Left ventricle myocardium inferior (tissue), 1 donor: Measurements from ENCODE around the gene HNF1B. TPM values are rescaled to one million over a fixed set of nuclear protein-coding genes. Genes with fewer than 3 reads are reported as not detected.

Source experiments
- DNase-seq: peaks from one replicate; pipeline ENCODE4 v3.0.0-alpha.2; 2020
- H3K27ac ChIP-seq: fragments of 200-600 bp; replicated peaks from 2 replicates; pipeline ENCODE4 v1.8.0; 2021
- H3K27me3 ChIP-seq: fragments of 200-600 bp; 2 replicates; pipeline ENCODE4 v1.8.0; 2021; ENCODE audit warnings: low read depth
- H3K36me3 ChIP-seq: fragments of 200-600 bp; 2 replicates; pipeline ENCODE4 v1.8.0; 2021
- H3K4me1 ChIP-seq: fragments of 200-600 bp; 2 replicates; pipeline ENCODE4 v1.8.0; 2021
- H3K4me3 ChIP-seq: fragments of 200-600 bp; 2 replicates; pipeline ENCODE4 v1.8.0; 2021; ENCODE audit warnings: mild to moderate bottlenecking, moderate library complexity
- H3K9me3 ChIP-seq: fragments of 200-600 bp; replicated peaks from 2 replicates; pipeline ENCODE4 v1.8.0; 2021
- intact Hi-C: fragments of 100-400 bp; cut with micrococcal nuclease; formaldehyde crosslinking; loops from one replicate; pipeline ENCODE4 v1.11.0; 2022
- total RNA-seq: library from RNA; stranded (reverse); fragmentation: NEBNext Ultra II Directional; extraction: Animal tissue kit (Norgen Biotek cat#: 25700); gene quantifications from one replicate; pipeline ENCODE4 v1.2.1, GENCODE V29; 2021
- TF ChIP-seq, protein P1 (sequence below): fragments of 200-600 bp; IDR thresholded peaks from 2 replicates; pipeline ENCODE4 v1.8.0; 2021; ENCODE audit warnings: antibody characterized with exemption, mild to moderate bottlenecking, borderline replicate concordance
- donor health status: DM: no; HTN: yes; CAD: no; lungs with severe emphysema.

HNF1B gene
- total RNA-seq, 1 donor from 2014 or later: not detected

DNA sequence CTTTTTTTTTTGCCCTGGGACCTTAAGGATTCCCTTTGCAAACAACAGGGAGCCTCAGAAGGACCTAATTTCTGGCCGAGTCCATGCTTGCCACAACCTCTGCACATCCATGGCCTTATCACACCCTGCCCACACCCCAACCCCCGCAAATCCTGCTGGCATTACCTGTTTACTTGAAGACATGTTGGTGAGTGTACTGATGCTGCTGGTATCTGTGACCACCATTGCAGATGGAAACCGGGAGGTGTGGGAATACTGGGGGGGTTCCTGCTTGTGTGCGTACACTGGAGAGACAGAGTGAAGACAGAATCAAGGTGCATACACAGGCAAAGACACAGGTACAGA, 46.0 kb downstream of the HNF1B start:
- H3K36me3 ChIP-seq: no peaks in the 10 kb centered on the region
- DNase-seq: no peak
- H3K4me1 ChIP-seq: no peaks in the 10 kb centered on the region
- no peak overlapping the region for H3K4me3 ChIP-seq
- H3K27ac ChIP-seq: no peak overlapping the region
- intact Hi-C loops: loop anchor here (5.0 kb wide), 1 partner anchor 63 kb away; no protein-coding TSS in a partner anchor
- TF ChIP-seq, protein P1, sequence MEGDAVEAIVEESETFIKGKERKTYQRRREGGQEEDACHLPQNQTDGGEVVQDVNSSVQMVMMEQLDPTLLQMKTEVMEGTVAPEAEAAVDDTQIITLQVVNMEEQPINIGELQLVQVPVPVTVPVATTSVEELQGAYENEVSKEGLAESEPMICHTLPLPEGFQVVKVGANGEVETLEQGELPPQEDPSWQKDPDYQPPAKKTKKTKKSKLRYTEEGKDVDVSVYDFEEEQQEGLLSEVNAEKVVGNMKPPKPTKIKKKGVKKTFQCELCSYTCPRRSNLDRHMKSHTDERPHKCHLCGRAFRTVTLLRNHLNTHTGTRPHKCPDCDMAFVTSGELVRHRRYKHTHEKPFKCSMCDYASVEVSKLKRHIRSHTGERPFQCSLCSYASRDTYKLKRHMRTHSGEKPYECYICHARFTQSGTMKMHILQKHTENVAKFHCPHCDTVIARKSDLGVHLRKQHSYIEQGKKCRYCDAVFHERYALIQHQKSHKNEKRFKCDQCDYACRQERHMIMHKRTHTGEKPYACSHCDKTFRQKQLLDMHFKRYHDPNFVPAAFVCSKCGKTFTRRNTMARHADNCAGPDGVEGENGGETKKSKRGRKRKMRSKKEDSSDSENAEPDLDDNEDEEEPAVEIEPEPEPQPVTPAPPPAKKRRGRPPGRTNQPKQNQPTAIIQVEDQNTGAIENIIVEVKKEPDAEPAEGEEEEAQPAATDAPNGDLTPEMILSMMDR: no peak
- peaks cover 10% of the 10 kb centered on the region for H3K9me3 ChIP-seq
- peaks cover 21% of the 10 kb centered on the region for H3K27me3 ChIP-seq

DNA sequence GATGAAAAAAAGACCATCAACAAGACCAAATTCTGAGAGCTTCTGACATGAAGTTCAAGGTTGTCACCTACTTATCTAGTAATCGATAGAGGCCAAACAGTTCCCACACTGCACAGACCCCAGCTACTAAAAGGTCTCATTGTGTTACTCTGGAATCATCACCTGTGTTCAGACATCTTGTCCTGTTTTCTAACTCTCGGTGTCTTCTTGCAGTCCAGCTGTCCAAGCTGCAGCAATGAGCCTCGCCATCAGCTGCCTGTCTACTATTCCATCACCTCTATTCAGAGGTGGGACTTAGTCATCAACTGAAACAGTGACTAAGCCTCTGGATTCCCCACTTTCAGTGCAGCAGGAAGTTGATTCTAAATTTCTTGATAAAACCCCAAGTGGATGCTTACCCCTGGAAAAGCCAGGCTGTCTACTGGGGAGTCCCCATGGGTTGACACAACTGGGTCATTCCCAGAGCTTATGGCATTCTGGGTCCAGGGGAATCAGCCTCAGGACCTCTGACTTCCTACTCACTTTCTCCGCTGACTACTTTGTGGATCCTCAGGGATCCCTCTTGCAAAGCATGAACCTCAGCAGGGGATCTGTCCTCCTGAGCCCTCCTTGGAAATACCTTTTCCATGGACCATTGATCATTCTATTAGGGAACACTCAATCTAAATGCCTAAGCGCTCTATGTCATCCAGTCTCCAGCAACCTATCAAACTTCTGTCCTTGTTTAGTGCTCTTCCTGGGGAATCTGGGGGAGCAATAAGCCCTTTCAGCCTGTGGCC, 46.5 kb downstream of the HNF1B start:
- H3K27me3 ChIP-seq: peaks cover 21% of the 10 kb centered on the region
- H3K4me1 ChIP-seq: no peaks in the 10 kb centered on the region
- intact Hi-C loops: loop anchor here (5.0 kb wide), 1 partner anchor 64 kb away; no protein-coding TSS in a partner anchor
- TF ChIP-seq, protein P1: no peak
- H3K9me3 ChIP-seq: peaks cover 10% of the 10 kb centered on the region
- H3K36me3 ChIP-seq: no peaks in the 10 kb centered on the region
- no peak overlapping the region for H3K4me3 ChIP-seq
- H3K27ac ChIP-seq: no peak overlapping the region
- no peak for DNase-seq

DNA sequence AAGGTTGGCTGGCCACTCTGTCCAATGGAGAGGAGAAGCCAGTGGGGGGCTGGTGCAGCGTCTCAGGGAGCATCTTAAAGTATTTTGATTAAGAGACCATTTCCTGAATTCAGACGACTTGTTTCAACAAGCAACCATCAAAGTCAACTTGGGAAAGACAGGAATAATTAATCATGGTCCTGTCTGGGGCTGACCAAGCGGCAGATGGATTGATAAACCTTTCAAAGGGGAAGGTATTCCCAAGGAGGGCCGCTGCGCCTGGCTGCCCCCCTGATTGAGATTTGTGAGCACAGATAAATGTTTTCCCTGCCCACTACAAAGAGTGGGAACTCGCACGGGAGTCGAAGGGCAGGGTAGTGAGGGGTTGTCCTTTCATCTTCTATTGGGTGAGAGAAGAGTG, 47.5 kb downstream of the HNF1B start:
- H3K9me3 ChIP-seq: peaks cover 10% of the 10 kb centered on the region
- no peak for DNase-seq

GRCh38 chr17:37696366-37696765, 48.5 kb downstream of the HNF1B start:
- Histone ChIP-seq H3K4me1 (no peaks in the 10 kb centered on the region), H3K4me3 (no peak overlapping the region), H3K27ac (no peak overlapping the region), H3K36me3 (no peaks in the 10 kb centered on the region), H3K9me3 (peaks cover 10% of the 10 kb centered on the region), H3K27me3 (peaks cover 18% of the 10 kb centered on the region)
- intact Hi-C loops: loop anchor here (5.0 kb wide), 1 partner anchor 66 kb away; no protein-coding TSS in a partner anchor
- TF ChIP-seq, protein P1: no peak
- DNase-seq: no peak

More for the DNA sequence above, 47.5 kb downstream of the HNF1B start:
- Histone ChIP-seq H3K36me3 (no peaks in the 10 kb centered on the region), H3K4me1 (no peaks in the 10 kb centered on the region), H3K27ac (no peak overlapping the region), H3K27me3 (peaks cover 21% of the 10 kb centered on the region), H3K4me3 (no peak overlapping the region)
- intact Hi-C loops: loop anchor here (5.0 kb wide), 1 partner anchor 65 kb away; no protein-coding TSS in a partner anchor
- TF ChIP-seq, protein P1: no peak

- intact Hi-C loops: loop anchor here (5.0 kb wide), 1 partner anchor 67 kb away; no protein-coding TSS in a partner anchor
- Histone ChIP-seq H3K36me3 (no peaks in the 10 kb centered on the region), H3K27me3 (peaks cover 12% of the 10 kb centered on the region), H3K9me3 (peaks cover 10% of the 10 kb centered on the region), H3K4me3 (no peak overlapping the region), H3K27ac (no peak overlapping the region), H3K4me1 (no peaks in the 10 kb centered on the region)
- no peak for DNase-seq
- TF ChIP-seq, protein P1: no peak
Measured at GRCh38 chr17:37695726-37696125, 49.1 kb downstream of the HNF1B start.
